HCT116 (cell line): Measurements from ENCODE around the gene AIF1.

ENCODE experiments used
- CEBPB ChIP-seq: IDR thresholded peaks from 2 replicates; pipeline ENCODE4 v1.6.1; 2012; ENCODE audit warnings: low read depth
- CTCF ChIP-seq, 3 experiments: fragments of 200-600 bp in 1 of 3; sonication (generic) in 1 of 3; IDR thresholded peaks in 2 of 3; conservative IDR thresholded peaks in 1 of 3; 2 replicates each; pipeline ENCODE4 v1.5.1; 2012 to 2017; ENCODE audit warnings: low read depth in 2 of 3, low read length in 2 of 3, antibody characterized with exemption in 1 of 3, borderline replicate concordance in 1 of 3, control low read depth in 1 of 3, mild to moderate bottlenecking in 1 of 3, mixed read lengths in 1 of 3, mixed run types in 1 of 3, moderate library complexity in 1 of 3; ENCODE audit not compliant: insufficient read depth in 1 of 3
- EZH2 ChIP-seq: fragments of 200-600 bp; sonication (generic); IDR thresholded peaks from 2 replicates; pipeline ENCODE4 v1.6.1; 2017; ENCODE audit warnings: antibody characterized with exemption, mixed run types
- EZH2phosphoT487 ChIP-seq: fragments of 200-600 bp; IDR thresholded peaks from 2 replicates; pipeline ENCODE4 v1.6.1; 2018; ENCODE audit warnings: antibody characterized with exemption, borderline replicate concordance
- MAX ChIP-seq: IDR thresholded peaks from 2 replicates; pipeline ENCODE4 v1.6.1; 2012
- POLR2A ChIP-seq: IDR thresholded peaks from 2 replicates; pipeline ENCODE4 v1.7.0; 2011; ENCODE audit warnings: borderline replicate concordance; ENCODE audit not compliant: insufficient read depth, insufficient read length; ENCODE audit errors: extremely low read depth
- RAD21 ChIP-seq: IDR thresholded peaks from 2 replicates; pipeline ENCODE4 v1.6.1; 2012; ENCODE audit warnings: low read depth, mild to moderate bottlenecking
- ZFX ChIP-seq: fragments of 450-650 bp; IDR thresholded peaks from 2 replicates; pipeline ENCODE4 v1.6.1; 2017
- ZNF274 ChIP-seq: fragments of 200-500 bp; sonication (Bioruptor generic); IDR thresholded peaks from 2 replicates; pipeline ENCODE4 v1.6.1; 2014; ENCODE audit warnings: mild to moderate bottlenecking, low read depth, low read length, inconsistent platforms
- TF ChIP-seq, protein P1 (sequence below): IDR thresholded peaks from 2 replicates; pipeline ENCODE4 v1.6.1; 2012; ENCODE audit warnings: low read depth

GRCh38 chr6:31643818-31644454 is 28.9 kb downstream of the AIF1 start:
- TF ChIP-seq POLR2A, result no peak
- TF ChIP-seq, protein P1, sequence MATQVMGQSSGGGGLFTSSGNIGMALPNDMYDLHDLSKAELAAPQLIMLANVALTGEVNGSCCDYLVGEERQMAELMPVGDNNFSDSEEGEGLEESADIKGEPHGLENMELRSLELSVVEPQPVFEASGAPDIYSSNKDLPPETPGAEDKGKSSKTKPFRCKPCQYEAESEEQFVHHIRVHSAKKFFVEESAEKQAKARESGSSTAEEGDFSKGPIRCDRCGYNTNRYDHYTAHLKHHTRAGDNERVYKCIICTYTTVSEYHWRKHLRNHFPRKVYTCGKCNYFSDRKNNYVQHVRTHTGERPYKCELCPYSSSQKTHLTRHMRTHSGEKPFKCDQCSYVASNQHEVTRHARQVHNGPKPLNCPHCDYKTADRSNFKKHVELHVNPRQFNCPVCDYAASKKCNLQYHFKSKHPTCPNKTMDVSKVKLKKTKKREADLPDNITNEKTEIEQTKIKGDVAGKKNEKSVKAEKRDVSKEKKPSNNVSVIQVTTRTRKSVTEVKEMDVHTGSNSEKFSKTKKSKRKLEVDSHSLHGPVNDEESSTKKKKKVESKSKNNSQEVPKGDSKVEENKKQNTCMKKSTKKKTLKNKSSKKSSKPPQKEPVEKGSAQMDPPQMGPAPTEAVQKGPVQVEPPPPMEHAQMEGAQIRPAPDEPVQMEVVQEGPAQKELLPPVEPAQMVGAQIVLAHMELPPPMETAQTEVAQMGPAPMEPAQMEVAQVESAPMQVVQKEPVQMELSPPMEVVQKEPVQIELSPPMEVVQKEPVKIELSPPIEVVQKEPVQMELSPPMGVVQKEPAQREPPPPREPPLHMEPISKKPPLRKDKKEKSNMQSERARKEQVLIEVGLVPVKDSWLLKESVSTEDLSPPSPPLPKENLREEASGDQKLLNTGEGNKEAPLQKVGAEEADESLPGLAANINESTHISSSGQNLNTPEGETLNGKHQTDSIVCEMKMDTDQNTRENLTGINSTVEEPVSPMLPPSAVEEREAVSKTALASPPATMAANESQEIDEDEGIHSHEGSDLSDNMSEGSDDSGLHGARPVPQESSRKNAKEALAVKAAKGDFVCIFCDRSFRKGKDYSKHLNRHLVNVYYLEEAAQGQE, result no peak
- no peak for TF ChIP-seq CEBPB
- TF ChIP-seq CTCF (IDR thresholded peaks at IDR 0.05 in 2 of 3, conservative IDR thresholded peaks at IDR 0.05 in 1 of 3; ENCODE audit: borderline replicate concordance in 1 of 3, insufficient read depth in 1 of 3, low read depth in 2 of 3, low read length in 2 of 3), result no peak
- no peak for TF ChIP-seq EZH2
- no peak for TF ChIP-seq ZNF274
- no peak for TF ChIP-seq MAX
- TF ChIP-seq ZFX, result no peak
- no peak for TF ChIP-seq RAD21
- no peak for TF ChIP-seq EZH2phosphoT487
